HG03521 (cell line): ENCODE measurements around the gene ARHGEF25.
A peak's percentile ranks its signal among the peaks of the same experiment; 100 is the strongest.
"Not testable (repeated sequence)": the region's sequence is repeated elsewhere in the genome, so short reads cannot be mapped to it uniquely, and the experiment has no call there.

ENCODE experiments used
- ATAC-seq: cut with Tn5 transposase; IDR thresholded peaks from one replicate; pipeline ENCODE4 v1.9.1; 2021; ENCODE audit warnings: mild to moderate bottlenecking, moderate library complexity; ENCODE audit not compliant: unreplicated experiment

The ARHGEF25 gene

DNA sequence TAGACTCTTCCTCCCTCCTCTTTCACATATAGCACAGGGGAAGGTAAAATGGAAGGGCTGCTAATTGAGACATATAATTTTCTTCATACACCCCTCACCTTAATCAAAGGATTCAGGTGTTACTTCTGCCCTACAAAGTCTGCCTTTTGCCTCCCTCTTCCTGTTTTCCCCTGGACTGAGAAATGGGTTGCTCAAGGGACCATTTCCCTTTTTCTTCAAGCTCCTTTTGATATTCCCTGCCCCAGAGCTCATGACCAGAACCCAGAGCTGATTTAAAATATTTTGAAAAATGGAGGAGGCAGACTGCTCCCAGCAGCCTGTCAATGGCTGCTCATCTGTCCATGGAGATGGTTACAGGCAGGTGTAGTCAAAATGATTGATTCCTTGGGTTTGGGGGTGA is 26.5 kb upstream of the ARHGEF25 start:
- ATAC-seq: no peak

GRCh38 chr12:57585156-57585555 is 26.1 kb upstream of the ARHGEF25 start:
- no peak for ATAC-seq

DNA sequence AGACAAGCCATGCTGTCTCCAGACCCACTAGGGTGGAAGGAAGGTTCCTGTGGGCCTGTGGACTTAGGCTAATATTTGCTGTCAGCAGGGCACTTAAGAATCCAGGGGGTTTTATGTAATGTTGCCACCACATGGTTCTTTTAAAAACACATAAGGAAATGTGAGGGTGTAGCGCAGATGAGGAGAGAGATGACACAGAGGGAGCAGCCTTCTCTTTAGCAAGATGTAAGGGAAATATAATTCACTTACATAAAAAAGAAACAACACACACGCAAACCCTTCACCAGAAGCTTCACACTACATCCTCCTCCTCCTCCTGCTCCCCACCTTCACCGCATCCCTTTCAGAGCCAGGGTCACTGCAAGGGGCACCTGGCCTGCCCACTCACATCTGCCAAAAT is 25.1 kb upstream of the ARHGEF25 start:
- no peak for ATAC-seq

- ATAC-seq: no peak
Measured at GRCh38 chr12:57586832-57587429, 24.3 kb upstream of the ARHGEF25 start.

DNA sequence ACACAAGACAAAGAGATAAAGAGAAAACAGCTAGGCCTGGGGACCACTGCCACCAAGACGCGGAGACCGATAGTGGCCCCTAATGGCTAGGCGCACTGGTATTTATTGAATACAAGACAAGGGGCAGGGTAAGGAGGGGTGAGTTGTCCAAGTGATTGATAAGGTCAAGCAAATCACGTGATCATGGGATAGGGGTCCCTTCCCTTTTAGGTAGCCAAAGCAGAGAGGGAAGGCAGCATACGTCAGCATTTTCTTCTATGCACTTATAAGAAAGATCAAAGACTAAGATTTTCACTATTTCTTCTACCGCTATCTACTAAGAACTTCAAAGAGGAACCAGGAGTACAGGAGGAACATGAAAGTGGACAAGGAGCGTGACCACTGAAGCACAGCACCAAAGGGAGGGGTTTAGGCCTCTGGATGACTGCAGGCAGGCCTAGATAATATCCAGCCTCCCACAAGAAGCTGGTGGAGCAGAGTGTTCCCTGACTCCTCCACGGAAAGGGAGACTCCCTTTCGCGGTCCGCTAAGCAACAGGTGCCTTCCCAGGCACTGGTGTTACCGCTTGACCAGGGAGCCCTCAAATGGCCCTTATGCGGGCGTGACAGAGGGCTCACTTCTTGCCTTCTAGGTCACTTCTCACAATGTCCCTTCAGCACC is 22.2 kb upstream of the ARHGEF25 start:
- ATAC-seq: not testable (repeated sequence)

GRCh38 chr12:57590479-57590863 is 20.8 kb upstream of the ARHGEF25 start:
- no peak for ATAC-seq

- ATAC-seq: peak; percentile 95
Measured at GRCh38 chr12:57590864-57591781, 20.1 kb upstream of the ARHGEF25 start, which contains the start of gene PIP4K2C. Gene PIP4K2C (plus strand): TSS chr12:57591192. CDS start chr12:57591290, 98 bp downstream.

DNA sequence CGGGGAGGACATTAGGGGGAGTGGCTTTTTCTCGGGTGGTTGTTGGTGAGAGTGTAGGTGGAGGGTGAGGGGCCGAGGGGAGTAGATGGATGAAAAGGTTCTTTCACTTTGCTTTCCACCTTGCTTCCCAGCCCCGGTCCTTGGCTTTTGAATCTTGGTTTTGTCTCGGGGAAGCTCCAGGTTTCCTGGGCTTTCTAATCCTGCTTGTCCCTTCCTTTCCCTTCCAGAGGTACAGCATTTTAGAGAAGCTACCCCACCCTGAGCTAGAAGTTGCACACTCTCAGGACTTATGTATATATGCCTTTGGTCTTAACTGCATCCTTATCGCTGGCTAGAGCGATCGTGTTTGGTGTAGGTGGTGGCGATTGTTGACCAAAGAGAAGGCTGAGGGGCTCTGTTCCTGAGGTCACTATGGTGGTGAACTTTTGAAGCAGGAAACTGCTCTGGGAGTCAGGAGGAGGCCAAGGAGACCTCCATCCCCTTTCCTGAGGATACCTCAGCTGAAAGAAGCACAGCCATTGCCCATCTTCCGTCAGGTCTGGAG is 19.4 kb upstream of the ARHGEF25 start:
- no peak for ATAC-seq

DNA sequence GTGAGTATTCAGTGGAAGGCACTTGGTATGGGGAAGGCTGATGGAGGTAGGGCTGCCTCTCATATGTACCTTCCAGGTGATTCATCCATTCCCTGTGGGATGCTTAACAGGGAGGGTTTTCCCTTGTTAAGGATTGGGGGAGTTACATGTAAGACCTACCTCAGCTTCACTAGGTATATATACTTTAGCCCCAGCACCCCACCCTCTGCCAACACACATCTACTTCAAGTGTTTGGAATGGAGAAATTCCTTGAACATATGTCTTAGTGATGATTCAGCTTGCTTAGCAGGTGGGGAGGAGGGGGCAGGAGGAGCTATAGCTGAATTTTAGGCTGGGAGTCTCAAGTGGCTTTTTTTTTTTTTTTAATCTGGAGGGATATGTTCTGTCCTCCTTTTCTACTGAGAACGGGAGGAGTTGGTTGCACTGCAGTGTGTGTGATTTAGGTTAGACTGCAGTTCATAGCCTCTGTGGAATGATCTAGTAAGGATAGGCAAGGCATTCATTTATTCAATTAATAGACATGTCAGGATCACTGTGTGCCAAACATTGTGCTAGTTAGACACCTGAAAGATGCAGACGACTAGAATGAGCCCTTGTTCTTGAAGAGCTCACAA is 18.6 kb upstream of the ARHGEF25 start:
- no peak for ATAC-seq

DNA sequence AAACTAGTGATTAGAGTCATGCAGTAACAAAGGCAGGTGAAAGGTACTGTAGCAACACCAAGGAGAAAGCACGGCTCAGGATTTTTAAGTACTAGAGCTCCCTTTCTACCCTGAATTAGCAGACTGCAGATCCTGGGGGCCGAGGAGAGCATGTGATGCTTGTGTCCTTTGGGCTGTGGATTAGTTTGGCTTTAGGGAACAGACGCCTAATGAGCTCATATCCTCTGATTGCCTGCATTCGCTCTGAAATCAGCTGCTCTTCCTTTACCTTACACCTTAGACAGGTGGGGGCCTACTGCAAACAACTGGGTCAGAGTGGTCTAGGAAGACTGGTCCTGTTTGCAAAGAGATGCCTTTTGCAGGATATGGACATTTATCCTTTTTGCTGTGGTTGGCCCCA is 18.0 kb upstream of the ARHGEF25 start:
- no peak for ATAC-seq

- ATAC-seq: no peak
Measured at GRCh38 chr12:57600395-57600794, 10.8 kb upstream of the ARHGEF25 start.

DNA sequence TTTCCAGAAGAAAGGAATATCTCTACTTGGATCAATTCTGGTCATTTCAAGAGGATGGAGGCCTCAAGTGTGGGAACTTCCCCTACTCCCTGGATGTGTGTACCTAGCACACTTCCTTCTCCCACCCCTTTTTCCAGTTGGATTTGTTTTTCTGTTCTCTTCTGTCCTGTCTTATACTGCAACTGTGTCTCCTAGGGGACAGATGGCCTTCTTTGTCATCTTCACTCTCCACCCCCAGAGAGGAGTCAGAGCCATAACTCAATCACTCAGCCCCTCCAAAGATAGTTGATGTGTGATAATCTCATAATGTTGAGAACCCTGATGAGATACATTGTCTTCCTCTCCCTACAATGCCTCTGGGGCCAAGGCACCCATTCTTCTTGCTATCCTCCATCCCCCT is 8.7 kb upstream of the ARHGEF25 start:
- no peak for ATAC-seq

DNA sequence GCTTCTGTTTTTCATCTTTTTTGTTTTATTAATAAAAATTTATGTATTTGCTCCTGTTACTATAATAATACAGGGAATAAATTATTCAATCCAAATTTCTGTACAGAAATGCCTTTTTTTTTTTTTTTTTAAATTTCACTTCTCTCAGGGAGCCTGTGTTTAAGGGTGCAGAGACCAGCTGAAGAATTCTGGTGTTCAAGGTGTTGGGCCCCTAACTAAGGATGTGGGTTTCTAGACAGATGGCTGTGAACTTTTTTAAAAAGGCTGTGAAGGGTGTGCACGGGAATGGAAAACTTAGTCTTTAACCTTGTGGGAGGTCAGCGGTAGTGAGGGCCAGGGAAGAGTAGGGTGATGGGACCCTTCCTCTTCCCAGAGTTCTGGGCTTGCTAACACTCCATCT is 7.9 kb upstream of the ARHGEF25 start:
- ATAC-seq: no peak

- ATAC-seq: no peak
Measured at GRCh38 chr12:57603815-57604453, 7.3 kb upstream of the ARHGEF25 start.

DNA sequence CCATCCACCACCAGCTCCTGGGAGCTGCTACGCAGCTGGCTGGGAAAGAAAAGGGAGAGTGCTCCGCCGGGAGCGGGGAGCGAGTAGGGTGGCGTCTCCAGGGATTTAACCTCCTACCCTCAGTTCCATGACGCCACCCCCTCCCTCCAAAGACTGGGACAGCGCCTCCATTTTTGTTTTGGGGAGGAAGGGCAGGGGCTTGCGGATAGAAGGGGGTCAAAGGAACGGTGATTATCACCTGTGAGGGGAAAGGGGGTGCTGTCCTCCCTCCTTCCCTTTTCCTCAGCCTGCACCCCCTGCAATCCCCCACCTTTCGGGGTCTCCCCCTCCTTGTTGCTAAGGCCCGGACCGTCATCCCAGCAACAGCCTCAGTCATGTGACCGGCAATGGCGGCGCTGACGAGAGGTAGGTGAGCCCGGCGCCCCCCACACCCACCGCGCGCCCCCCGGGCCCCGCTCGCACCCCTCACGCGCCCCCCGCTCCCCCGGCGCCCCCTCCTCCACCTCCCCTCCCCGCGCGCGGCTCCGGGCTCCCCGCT is 6.7 kb upstream of the ARHGEF25 start, which contains the start of gene DTX3:
Gene DTX3, plus strand, starts transcription at position 371 of the 538 bp plus-strand sequence. CDS start 1,694 bp downstream, outside the sequence.
- ATAC-seq: no peak

DNA sequence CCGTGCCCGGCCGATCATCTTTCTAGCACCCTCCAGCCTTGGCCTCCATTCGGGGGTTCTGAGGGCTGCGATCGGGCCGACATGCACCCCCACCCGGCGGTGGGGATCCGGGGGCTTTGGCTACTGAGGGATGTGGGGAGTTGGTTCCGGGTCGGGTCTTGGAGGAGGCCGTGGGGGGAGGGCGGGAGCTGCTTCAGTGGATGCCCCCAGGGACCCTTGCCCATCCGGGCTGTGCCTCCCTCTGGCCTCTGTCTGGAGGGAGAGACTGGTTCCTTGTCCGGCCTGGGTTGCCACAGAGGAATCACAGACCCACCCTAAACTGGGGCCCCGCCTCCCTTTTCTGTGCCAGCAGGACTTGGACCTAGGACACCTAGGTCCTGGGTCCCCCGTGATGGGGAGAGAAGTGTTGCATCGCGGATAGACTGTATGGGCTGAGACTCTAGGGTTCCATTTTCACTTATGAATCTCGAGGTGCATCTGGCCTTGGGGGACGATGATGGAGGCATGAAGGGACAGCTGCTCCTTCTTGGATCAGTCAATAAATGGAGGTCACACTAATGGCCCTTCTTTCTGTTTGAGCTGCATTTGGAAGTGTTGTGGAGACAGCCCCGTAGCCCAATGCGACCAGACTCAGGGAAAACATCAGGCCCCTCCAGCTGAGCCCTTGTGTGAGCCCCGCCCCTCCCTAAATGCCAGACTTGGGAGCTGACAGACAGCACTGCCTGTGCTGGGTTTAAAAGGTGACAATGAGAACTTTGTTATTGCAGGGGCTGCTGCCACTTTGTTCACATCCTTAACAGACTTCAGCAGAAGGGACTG is 6.0 kb upstream of the ARHGEF25 start:
- no peak for ATAC-seq

DNA sequence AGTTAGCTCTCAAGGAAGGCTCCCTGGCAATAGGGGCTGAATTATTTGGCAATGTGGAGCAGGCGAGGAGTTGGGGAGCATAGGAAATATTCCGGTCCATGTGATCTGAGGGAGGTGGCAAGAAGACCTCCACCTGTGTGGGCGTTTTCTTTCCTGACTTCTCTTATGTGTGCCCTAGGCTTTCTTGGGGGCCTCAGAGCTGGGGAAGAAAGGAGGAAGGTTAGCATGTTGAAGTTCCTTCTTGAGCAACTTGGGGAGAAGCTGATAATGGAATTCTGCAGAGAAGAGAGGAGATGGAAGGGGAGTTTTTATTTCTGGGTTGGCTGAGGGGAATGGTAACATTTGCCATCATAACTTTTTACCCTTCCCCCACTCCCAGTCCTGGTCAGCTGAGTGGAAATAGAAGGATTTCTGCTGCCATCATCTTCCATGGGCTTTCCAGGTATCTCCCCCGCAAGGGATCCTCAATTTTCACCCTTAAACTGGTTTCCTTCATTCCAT is 5.4 kb upstream of the ARHGEF25 start:
- no peak for ATAC-seq

- no peak for ATAC-seq
Measured at GRCh38 chr12:57606399-57606798, 4.8 kb upstream of the ARHGEF25 start.

GRCh38 chr12:57606821-57607220 is 4.4 kb upstream of the ARHGEF25 start:
- no peak for ATAC-seq
